ENCODE results near the gene KLHDC7B. TPM values are rescaled to one million over a fixed set of nuclear protein-coding genes. Genes with fewer than 3 reads are reported as not detected.

KLHDC7B gene
- total and polyA plus RNA-seq, 2 of the 13 experiments (the other 11 are each of a cell fraction or from before 2014, with no cell fraction given) = 0.11 TPM; not detected in 1

GRCh38 chr22:50582493-50583293, 37.0 kb downstream of the KLHDC7B start, which contains the start of gene CHKB (continued):
- TF ChIP-seq ZBTB42 (CRISPR knock-in tag; IDR thresholded peaks at IDR 0.05) (peak; percentile 72; the same call in 1 of the 2 replicates), KDM6A (CRISPR knock-in tag; IDR thresholded peaks at IDR 0.05; ENCODE audit: low read depth) (no peak), ZNF564 (CRISPR knock-in tag; IDR thresholded peaks at IDR 0.05) (0 out of 2 replicates have a peak, but pooled peaks have one; percentile 27), ZBTB7A (CRISPR knock-in tag; IDR thresholded peaks at IDR 0.05) (no peak)
- TF ChIP-seq, protein P1, sequence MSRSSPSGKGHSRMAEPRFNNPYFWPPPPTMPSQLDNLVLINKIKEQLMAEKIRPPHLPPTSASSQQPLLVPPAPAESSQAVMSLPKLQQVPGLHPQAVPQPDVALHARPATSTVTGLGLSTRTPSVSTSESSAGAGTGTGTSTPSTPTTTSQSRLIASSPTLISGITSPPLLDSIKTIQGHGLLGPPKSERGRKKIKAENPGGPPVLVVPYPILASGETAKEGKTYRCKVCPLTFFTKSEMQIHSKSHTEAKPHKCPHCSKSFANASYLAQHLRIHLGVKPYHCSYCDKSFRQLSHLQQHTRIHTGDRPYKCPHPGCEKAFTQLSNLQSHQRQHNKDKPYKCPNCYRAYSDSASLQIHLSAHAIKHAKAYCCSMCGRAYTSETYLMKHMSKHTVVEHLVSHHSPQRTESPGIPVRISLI (CRISPR knock-in tag; IDR thresholded peaks at IDR 0.05; ENCODE audit: borderline replicate concordance) = no peak

- CTCF ChIA-PET (ENCODE audit: low intra/inter-chr PET ratio, low total read pairs) = interaction anchor here (0.7 kb wide), 1 partner anchor 39 kb away, joined by 3 read pairs; no protein-coding TSS in a partner anchor
- no peaks in the 10 kb centered on the region for H3K27me3 ChIP-seq (ENCODE audit: control insufficient read depth in 1 of 2, insufficient read depth in 2 of 2, low read length in 2 of 2)
- no peaks in the 10 kb centered on the region for H4K20me1 ChIP-seq (ENCODE audit: insufficient read depth, low read length)
- H3K4me2 ChIP-seq (ENCODE audit: low read depth, low read length) = peak overlapping the region; percentile 95
- H3K4me1 ChIP-seq (ENCODE audit: insufficient read depth, low read length) = peaks cover 32% of the 10 kb centered on the region
- DNase-seq (ENCODE audit: low spot score) (peak; percentile 18), ATAC-seq (peak; percentile 46), FAIRE-seq (no peak)
- peak overlapping the region; percentile 70 to 91 (median 87) for H3K4me3 ChIP-seq (replicated peaks in 1 of 3; ENCODE audit: insufficient read depth in 1 of 3, low read depth in 2 of 3, low read length in 3 of 3)
- peak overlapping the region; percentile 94 for H3K9ac ChIP-seq (ENCODE audit: insufficient read depth, low read depth, low read length)
- intact Hi-C loops (cut with micrococcal nuclease; ENCODE audit: unreplicated experiment) = no loop called here
- 5% methylated on average over 28 of the region's 37 CpGs for WGBS (ENCODE audit: low lambda C conversion rate)
- POLR2A ChIA-PET = interaction anchor here (1.0 to 2.7 kb wide), 16 partner anchors 10 to 289 kb away, joined by 3 to 30 read pairs (median 6); partner anchors contain the start of genes KLHDC7B, LMF2, MIOX and NCAPH2
- no peak overlapping the region for H2AFZ ChIP-seq (ENCODE audit: low read length)
- TSS peak; percentile 79 for BruUV-seq (replicated peaks)
- H3K27ac ChIP-seq (ENCODE audit: extremely low read length, insufficient read depth, low read length) = peak overlapping the region; percentile 98
- H3K36me3 ChIP-seq (replicated peaks in 1 of 2; ENCODE audit: control insufficient read depth in 1 of 2, insufficient read depth in 2 of 2, low read length in 2 of 2) = peaks cover 0 to 3% of the 10 kb centered on the region in 2 experiments; a peak in 2 of 5 replicates
- in situ Hi-C loops (cut with HindIII; ENCODE audit: extremely low pct_ligation_motif_present, low pct_unique_long_range_greater_than_20kb) = loop anchor here (5.0 kb wide), 1 partner anchor 114 kb away; no protein-coding TSS in a partner anchor
- H3K79me2 ChIP-seq (ENCODE audit: insufficient read depth, low read length) = no peaks in the 10 kb centered on the region
- no peaks in the 10 kb centered on the region for H3K9me3 ChIP-seq (ENCODE audit: low read length)
- TF ChIP-seq ZNF160 (CRISPR knock-in tag; IDR thresholded peaks at IDR 0.05) (0 out of 2 replicates have a peak, but pooled peaks have one; percentile 37), ARNTL (CRISPR knock-in tag; IDR thresholded peaks at IDR 0.05) (peak; percentile 18; the same call in 1 of the 2 replicates), SALL1 (CRISPR knock-in tag; IDR thresholded peaks at IDR 0.05) (0 out of 2 replicates have a peak, but pooled peaks have one; percentile 34), HNRNPLL (IDR thresholded peaks at IDR 0.05; ENCODE audit: low read depth, low read length, poor library complexity, severe bottlenecking) (peak; percentile 71), ZNF367 (CRISPR knock-in tag; IDR thresholded peaks at IDR 0.05; ENCODE audit: borderline replicate concordance) (no peak; the same call in 1 of the 2 replicates), ZNF782 (CRISPR knock-in tag; IDR thresholded peaks at IDR 0.05; ENCODE audit: borderline replicate concordance) (0 out of 2 replicates have a peak, but pooled peaks have one; percentile 23), PAX8 (CRISPR knock-in tag; IDR thresholded peaks at IDR 0.05; ENCODE audit: borderline replicate concordance) (no peak), ZFP37 (CRISPR knock-in tag; IDR thresholded peaks at IDR 0.05; ENCODE audit: borderline replicate concordance) (0 out of 2 replicates have a peak, but pooled peaks have one; percentile 35)
- TF ChIP-seq, protein P2, sequence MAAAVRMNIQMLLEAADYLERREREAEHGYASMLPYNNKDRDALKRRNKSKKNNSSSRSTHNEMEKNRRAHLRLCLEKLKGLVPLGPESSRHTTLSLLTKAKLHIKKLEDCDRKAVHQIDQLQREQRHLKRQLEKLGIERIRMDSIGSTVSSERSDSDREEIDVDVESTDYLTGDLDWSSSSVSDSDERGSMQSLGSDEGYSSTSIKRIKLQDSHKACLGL (CRISPR knock-in tag; IDR thresholded peaks at IDR 0.05) = 0 out of 2 replicates have a peak, but pooled peaks have one; percentile 10
- TF ChIP-seq, protein P3, sequence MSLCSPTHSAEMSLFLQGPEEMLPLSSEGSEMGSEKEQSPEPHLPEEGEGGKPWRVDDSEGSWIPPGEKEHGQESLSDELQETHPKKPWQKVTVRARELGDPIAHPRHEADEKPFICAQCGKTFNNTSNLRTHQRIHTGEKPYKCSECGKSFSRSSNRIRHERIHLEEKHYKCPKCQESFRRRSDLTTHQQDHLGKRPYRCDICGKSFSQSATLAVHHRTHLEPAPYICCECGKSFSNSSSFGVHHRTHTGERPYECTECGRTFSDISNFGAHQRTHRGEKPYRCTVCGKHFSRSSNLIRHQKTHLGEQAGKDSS (CRISPR knock-in tag; IDR thresholded peaks at IDR 0.05; ENCODE audit: borderline replicate concordance, low read depth) = 0 out of 2 replicates have a peak, but pooled peaks have one; percentile 30
Observed at GRCh38 chr22:50583294-50583861, 37.7 kb downstream of the KLHDC7B start.
